Measurements from ENCODE around the gene HIBCH. TPM values are rescaled to one million over a fixed set of nuclear protein-coding genes. Genes with fewer than 3 reads are reported as not detected.
"Not testable (repeated sequence)": the region's sequence is repeated elsewhere in the genome, so short reads cannot be mapped to it uniquely, and the experiment has no call there.

Gene HIBCH
- total RNA-seq, 1 donor from 2014 or later, result 64.0 TPM

DNA sequence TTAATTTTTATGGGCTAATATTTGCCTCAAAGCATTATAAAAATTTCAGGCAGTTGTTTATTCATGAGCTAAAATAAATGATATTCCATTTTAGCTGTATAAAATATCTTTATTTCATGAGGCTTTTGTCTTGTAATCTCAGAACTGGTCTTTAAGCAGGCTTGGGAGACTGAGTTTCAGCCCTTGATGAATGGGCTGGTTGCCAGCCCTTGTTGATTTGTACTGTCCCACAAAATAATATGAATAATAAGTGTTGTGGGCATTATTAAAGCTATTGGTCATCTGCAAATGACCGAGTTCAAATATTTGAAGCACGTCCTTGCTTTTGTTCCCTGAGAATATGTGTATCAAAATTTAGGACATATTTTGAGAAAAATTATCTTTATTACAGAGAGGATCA, 41.9 kb upstream of the HIBCH start:
- no peaks in the 10 kb centered on the region for H3K9me3 Mint-ChIP-seq
- H3K27ac Mint-ChIP-seq, result no peak overlapping the region
- DNase-seq (ENCODE audit: low spot score in 2 of 2, unreplicated experiment in 2 of 2), result no peak
- no peak overlapping the region for H3K4me3 Mint-ChIP-seq
- TF ChIP-seq, protein P1, sequence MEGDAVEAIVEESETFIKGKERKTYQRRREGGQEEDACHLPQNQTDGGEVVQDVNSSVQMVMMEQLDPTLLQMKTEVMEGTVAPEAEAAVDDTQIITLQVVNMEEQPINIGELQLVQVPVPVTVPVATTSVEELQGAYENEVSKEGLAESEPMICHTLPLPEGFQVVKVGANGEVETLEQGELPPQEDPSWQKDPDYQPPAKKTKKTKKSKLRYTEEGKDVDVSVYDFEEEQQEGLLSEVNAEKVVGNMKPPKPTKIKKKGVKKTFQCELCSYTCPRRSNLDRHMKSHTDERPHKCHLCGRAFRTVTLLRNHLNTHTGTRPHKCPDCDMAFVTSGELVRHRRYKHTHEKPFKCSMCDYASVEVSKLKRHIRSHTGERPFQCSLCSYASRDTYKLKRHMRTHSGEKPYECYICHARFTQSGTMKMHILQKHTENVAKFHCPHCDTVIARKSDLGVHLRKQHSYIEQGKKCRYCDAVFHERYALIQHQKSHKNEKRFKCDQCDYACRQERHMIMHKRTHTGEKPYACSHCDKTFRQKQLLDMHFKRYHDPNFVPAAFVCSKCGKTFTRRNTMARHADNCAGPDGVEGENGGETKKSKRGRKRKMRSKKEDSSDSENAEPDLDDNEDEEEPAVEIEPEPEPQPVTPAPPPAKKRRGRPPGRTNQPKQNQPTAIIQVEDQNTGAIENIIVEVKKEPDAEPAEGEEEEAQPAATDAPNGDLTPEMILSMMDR (IDR thresholded peaks at IDR 0.05; ENCODE audit: unreplicated experiment), result no peak
- H3K36me3 Mint-ChIP-seq, result no peaks in the 10 kb centered on the region
- H3K27me3 Mint-ChIP-seq (ENCODE audit: low read depth), result no peaks in the 10 kb centered on the region
- H3K4me1 Mint-ChIP-seq, result peaks cover 32% of the 10 kb centered on the region

DNA sequence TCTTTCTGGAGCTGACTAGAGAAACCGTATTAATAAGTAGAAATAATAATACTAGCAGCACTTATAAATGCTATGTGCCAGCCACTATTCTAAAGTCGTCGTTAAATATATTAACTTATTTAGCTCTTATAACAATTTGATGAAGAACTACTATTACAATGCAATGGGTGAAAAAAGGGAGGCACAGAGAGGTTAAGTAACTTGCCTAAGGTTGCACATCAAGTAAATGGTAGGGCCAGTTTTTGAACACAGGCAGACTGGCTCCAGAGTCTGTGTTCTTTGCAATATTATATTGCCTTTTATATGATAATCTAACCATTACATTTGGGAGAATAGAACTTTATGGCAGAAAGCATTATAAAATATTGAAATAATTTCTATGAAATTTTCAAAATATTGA, 41.3 kb upstream of the HIBCH start:
- peaks cover 38% of the 10 kb centered on the region for H3K4me1 Mint-ChIP-seq
- no peak overlapping the region for H3K27ac Mint-ChIP-seq
- DNase-seq (ENCODE audit: low spot score in 2 of 2, unreplicated experiment in 2 of 2), result no peak
- TF ChIP-seq, protein P1 (IDR thresholded peaks at IDR 0.05; ENCODE audit: unreplicated experiment), result no peak
- no peaks in the 10 kb centered on the region for H3K9me3 Mint-ChIP-seq
- no peaks in the 10 kb centered on the region for H3K36me3 Mint-ChIP-seq
- H3K27me3 Mint-ChIP-seq (ENCODE audit: low read depth), result no peaks in the 10 kb centered on the region
- no peak overlapping the region for H3K4me3 Mint-ChIP-seq

DNA sequence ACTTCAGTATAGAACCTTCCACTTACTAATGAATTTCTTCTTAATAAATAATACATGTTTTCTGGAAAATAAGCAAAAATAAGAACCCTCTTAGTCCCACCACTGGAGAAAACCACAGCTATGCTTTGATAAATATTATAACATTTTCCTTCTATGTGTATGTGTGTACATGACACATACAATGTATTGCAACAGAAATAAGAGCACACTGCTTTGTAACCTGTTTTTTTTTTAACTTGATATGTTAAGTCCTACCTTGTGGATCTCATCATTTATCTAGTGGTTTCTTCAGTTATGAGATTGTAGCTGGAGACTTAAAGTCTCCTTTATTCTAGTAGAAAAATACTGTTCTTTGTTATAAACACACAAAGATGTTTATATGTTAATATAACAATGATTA, 40.9 kb upstream of the HIBCH start:
- Mint-ChIP-seq H3K27me3 (ENCODE audit: low read depth) (no peaks in the 10 kb centered on the region), H3K9me3 (no peaks in the 10 kb centered on the region), H3K4me3 (no peak overlapping the region), H3K36me3 (no peaks in the 10 kb centered on the region), H3K27ac (peak overlapping the region; percentile 50), H3K4me1 (peaks cover 39% of the 10 kb centered on the region)
- TF ChIP-seq, protein P1 (IDR thresholded peaks at IDR 0.05; ENCODE audit: unreplicated experiment), result no peak
- DNase-seq (ENCODE audit: low spot score in 2 of 2, unreplicated experiment in 2 of 2), result no peak

DNA sequence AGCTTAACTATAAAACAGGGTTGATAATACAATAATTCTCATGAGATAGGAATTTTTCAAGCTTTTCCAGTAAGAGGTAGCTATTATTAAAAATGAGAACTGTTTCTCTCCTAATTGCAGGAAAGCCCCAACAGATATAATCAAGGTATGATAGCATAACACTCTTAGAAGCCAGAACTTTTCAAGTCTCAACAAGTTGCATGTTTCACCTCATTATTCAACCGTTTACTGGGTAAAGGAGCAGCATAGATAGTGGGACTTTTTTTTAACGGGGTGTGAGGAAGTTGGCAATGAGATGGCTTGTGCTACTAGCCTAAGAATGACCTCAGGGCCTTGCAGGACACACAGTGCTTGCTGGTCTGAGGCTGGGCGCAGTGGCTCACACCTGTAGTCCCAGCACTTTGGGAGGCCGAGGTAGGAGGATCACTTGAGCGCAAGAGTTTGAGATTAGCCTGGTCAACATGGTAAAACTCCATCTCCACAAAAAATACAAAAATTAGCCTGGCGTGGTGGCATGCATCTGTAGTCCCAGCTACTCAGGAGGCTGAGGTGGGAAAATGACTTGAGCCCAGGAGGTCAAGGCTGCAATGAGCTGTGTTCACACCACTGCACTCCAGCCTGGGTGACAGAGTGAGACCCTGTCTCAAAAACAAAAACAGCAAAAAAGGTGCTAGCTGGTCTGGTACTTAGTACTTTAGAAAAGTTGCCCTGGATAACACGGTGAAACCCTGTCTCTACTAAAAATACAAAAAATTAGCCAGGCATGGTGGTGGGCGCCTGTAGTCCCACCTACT, 39.2 kb upstream of the HIBCH start:
- H3K27me3 Mint-ChIP-seq (ENCODE audit: low read depth); DNase-seq (ENCODE audit: low spot score in 2 of 2, unreplicated experiment in 2 of 2); H3K9me3 Mint-ChIP-seq; H3K4me3 Mint-ChIP-seq; H3K36me3 Mint-ChIP-seq: not testable (repeated sequence)
- Mint-ChIP-seq H3K4me1 (peaks cover 47% of the 10 kb centered on the region), H3K27ac (peak overlapping the region; percentile 76)

DNA sequence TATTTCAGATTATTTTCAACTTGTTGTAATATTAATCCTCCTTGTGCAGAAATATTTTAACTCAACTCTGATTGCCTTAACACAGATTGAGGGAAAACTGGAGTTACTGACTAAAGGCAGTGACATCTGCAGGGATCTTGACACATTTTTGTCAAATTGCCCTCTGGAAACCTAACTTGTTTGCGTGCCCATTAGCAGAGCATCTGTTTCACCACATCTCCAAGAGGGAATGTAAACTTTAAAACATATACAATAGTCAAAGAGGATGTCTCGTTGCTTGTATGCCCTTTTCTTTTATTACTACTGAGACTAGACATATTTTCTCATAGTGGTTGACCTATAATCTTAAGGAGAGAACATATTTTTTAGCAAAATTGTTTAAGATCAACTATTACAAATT, 38.0 kb upstream of the HIBCH start:
- DNase-seq (ENCODE audit: low spot score in 2 of 2, unreplicated experiment in 2 of 2), result no peak
- peak overlapping the region; percentile 85 for H3K27ac Mint-ChIP-seq
- no peak overlapping the region for H3K4me3 Mint-ChIP-seq
- H3K4me1 Mint-ChIP-seq, result peaks cover 57% of the 10 kb centered on the region
- no peaks in the 10 kb centered on the region for H3K36me3 Mint-ChIP-seq
- H3K9me3 Mint-ChIP-seq, result no peaks in the 10 kb centered on the region
- TF ChIP-seq, protein P1 (IDR thresholded peaks at IDR 0.05; ENCODE audit: unreplicated experiment), result no peak
- H3K27me3 Mint-ChIP-seq (ENCODE audit: low read depth), result no peaks in the 10 kb centered on the region

DNA sequence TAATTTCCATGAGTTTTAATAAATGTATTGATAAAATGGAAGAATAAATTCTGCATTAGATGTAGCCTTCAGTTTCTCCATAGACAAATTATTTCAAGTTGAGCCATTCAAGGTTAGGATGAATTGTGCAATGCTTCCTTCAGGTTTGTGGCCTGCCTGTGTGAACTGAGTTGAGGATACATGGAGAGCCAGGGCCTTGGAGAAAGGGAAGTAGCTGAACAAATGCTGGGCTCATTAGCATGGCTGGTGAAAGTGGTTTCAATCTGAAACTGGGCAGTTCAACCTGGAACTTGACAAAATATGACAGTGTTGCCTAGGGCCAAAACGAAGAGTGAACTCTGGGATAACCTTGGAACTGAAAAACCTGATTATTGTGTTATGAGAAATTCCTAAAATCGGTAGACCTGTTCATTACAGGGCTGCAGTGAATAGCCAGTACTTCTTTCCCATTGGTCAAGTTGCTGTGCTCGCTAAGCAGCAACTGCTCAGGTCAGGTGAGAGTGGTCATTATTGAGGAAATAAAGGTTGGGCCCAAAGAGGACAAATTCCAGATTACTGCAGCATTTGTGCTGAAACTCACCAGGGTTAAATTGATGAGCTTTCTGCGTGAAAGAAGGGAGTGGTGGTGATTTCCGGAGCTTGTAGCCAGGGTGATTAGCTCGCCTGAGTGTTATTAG, 36.5 kb upstream of the HIBCH start:
- Mint-ChIP-seq H3K27ac (peak overlapping the region; percentile 43), H3K9me3 (no peaks in the 10 kb centered on the region), H3K27me3 (ENCODE audit: low read depth) (no peaks in the 10 kb centered on the region), H3K36me3 (no peaks in the 10 kb centered on the region), H3K4me1 (peaks cover 63% of the 10 kb centered on the region), H3K4me3 (no peak overlapping the region)
- TF ChIP-seq, protein P1 (IDR thresholded peaks at IDR 0.05; ENCODE audit: unreplicated experiment), result no peak
- DNase-seq (ENCODE audit: low spot score in 2 of 2, unreplicated experiment in 2 of 2), result no peak
